22Rv1 (cell line): Measurements from ENCODE around the gene ATRNL1.

Source experiments
- ZFX ChIP-seq: fragments of 450-650 bp; IDR thresholded peaks from 2 replicates; pipeline ENCODE4 v1.6.1; 2017; ENCODE audit warnings: antibody characterized with exemption, borderline replicate concordance
- TF ChIP-seq, protein P1 (sequence below): fragments of 450-650 bp; IDR thresholded peaks from 2 replicates; pipeline ENCODE4 v1.5.1; 2017; ENCODE audit warnings: mild to moderate bottlenecking

DNA sequence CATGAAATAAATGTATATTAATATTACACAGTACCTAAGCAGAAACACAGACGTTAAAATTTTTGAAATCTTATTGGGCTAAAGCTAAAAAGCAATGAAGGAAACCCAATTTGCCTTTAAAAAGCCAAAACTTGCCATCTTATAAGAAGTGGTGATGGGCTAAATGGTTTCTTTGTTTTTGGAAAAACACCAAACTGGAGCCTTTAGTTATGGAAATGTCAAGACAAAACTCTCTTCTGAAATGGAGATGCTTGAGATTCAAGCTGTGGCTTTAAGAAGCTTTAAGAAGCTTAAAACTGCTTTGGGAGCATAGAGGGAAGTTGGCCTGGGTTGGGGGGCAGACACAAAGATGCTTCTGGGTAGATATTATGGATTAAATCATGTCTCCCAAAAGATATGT, 902.9 kb downstream of the ATRNL1 start:
- TF ChIP-seq, protein P1, sequence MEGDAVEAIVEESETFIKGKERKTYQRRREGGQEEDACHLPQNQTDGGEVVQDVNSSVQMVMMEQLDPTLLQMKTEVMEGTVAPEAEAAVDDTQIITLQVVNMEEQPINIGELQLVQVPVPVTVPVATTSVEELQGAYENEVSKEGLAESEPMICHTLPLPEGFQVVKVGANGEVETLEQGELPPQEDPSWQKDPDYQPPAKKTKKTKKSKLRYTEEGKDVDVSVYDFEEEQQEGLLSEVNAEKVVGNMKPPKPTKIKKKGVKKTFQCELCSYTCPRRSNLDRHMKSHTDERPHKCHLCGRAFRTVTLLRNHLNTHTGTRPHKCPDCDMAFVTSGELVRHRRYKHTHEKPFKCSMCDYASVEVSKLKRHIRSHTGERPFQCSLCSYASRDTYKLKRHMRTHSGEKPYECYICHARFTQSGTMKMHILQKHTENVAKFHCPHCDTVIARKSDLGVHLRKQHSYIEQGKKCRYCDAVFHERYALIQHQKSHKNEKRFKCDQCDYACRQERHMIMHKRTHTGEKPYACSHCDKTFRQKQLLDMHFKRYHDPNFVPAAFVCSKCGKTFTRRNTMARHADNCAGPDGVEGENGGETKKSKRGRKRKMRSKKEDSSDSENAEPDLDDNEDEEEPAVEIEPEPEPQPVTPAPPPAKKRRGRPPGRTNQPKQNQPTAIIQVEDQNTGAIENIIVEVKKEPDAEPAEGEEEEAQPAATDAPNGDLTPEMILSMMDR, result no peak
- TF ChIP-seq ZFX, result no peak
